ENCODE measurements around the gene OLIG2. TPM values are rescaled to one million over a fixed set of nuclear protein-coding genes. Genes with fewer than 3 reads are reported as not detected.
A peak's percentile ranks its signal among the peaks of the same experiment; 100 is the strongest.

Gene OLIG2
- total RNA-seq, 1 donor from 2014 or later: 2.5 TPM

DNA sequence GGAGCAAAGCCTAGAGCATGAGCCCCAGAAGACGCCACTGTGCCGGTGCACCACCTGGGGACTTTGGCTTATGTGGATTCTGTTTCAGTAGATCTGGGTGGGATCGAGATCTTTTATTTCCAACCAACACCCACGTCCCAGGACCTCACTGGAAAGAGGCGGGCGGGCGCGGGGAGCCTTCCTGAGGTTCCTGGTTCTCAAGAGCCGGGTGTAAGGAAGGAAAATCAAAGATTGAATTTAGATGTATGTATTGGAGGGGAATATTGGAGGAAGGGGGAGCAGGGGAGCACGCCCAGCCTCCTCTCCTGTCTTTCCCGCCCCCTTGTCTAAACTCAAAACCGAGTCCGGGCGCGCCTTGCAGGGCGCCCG, 6.2 kb upstream of the OLIG2 start:
- H3K4me1 ChIP-seq (ENCODE audit: insufficient read depth, low read length): no peaks in the 10 kb centered on the region
- H3K4me3 Mint-ChIP-seq (ENCODE audit: unreplicated experiment): peak overlapping the region; percentile 73
- peaks cover 6% of the 10 kb centered on the region for H3K9me3 Mint-ChIP-seq (ENCODE audit: unreplicated experiment)
- H3K27me3 Mint-ChIP-seq (ENCODE audit: low read depth, unreplicated experiment): peaks cover 62% of the 10 kb centered on the region
- no peak overlapping the region for H3K9ac ChIP-seq (ENCODE audit: low read length)
- no peaks in the 10 kb centered on the region for H3K79me2 ChIP-seq (ENCODE audit: insufficient read depth, low read length)
- H3K4me1 Mint-ChIP-seq (ENCODE audit: low read depth, unreplicated experiment): peaks cover 3% of the 10 kb centered on the region
- no peak overlapping the region for H2AFZ ChIP-seq (ENCODE audit: low read depth, low read length)
- no peak for TF ChIP-seq EZH2 (IDR thresholded peaks at IDR 0.05; ENCODE audit: insufficient read depth, low read length)
- TF ChIP-seq, protein P1, sequence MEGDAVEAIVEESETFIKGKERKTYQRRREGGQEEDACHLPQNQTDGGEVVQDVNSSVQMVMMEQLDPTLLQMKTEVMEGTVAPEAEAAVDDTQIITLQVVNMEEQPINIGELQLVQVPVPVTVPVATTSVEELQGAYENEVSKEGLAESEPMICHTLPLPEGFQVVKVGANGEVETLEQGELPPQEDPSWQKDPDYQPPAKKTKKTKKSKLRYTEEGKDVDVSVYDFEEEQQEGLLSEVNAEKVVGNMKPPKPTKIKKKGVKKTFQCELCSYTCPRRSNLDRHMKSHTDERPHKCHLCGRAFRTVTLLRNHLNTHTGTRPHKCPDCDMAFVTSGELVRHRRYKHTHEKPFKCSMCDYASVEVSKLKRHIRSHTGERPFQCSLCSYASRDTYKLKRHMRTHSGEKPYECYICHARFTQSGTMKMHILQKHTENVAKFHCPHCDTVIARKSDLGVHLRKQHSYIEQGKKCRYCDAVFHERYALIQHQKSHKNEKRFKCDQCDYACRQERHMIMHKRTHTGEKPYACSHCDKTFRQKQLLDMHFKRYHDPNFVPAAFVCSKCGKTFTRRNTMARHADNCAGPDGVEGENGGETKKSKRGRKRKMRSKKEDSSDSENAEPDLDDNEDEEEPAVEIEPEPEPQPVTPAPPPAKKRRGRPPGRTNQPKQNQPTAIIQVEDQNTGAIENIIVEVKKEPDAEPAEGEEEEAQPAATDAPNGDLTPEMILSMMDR (IDR thresholded peaks at IDR 0.05; ENCODE audit: insufficient read depth, low read depth, low read length): no peak
- H3K4me2 ChIP-seq (ENCODE audit: low read length): no peak overlapping the region
- peaks cover 2% of the 10 kb centered on the region for H3K36me3 Mint-ChIP-seq (ENCODE audit: low read depth, unreplicated experiment)
- H4K20me1 ChIP-seq (ENCODE audit: insufficient read depth, low read length): peaks cover 7% of the 10 kb centered on the region
- no peak overlapping the region for H3K4me3 ChIP-seq (ENCODE audit: insufficient read depth, low read depth, low read length)
- peaks cover 82% of the 10 kb centered on the region for H3K27me3 ChIP-seq (ENCODE audit: insufficient read depth, low read length)
- H3K27ac ChIP-seq (ENCODE audit: low read depth, low read length): no peak overlapping the region
- no peak overlapping the region for H3K27ac Mint-ChIP-seq (ENCODE audit: unreplicated experiment)
- FAIRE-seq (no peak), DNase-seq (ENCODE audit: low read depth) (no peak)
- H3K9me3 ChIP-seq (ENCODE audit: insufficient read depth, low read depth, low read length): peaks cover 5% of the 10 kb centered on the region
- no peaks in the 10 kb centered on the region for H3K36me3 ChIP-seq (ENCODE audit: insufficient read depth, low read length)

DNA sequence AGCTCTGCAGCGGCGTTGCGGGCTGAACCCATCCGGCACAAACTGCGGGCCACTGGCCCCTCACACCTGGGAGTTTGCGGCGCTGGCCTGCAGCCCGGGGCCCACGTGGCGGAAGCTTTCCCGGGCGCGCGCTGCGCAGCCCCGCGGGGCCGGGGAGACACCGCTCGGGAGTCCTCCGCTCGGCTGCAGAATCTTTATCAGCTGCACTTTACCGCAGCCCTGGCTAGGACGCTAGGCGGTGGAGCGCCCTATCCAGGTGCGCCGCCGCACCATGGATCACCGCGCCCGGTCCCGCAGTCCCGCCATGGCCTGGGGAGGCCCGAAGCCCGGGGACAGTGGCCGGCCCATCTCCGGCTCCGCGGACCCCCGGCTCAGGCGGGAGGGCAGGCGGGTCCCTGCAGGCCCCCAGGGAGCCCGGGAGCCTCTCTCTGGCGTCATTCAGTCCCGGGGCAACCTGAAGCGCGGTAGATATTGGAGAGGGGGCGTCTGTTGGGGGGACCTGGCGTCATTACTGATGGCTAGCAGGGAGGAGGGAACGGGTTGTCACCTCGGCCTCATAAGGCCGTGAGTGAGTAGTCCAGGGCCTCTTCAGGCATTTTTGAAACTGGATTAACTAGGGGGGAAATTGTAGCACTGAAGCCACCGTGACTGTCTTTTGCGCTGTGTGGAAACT, 5.7 kb upstream of the OLIG2 start:
- Histone ChIP-seq H3K36me3 (ENCODE audit: insufficient read depth, low read length) (no peaks in the 10 kb centered on the region), H3K9me3 (ENCODE audit: insufficient read depth, low read depth, low read length) (peaks cover 7% of the 10 kb centered on the region), H3K4me3 (ENCODE audit: insufficient read depth, low read depth, low read length) (no peak overlapping the region), H3K4me2 (ENCODE audit: low read length) (no peak overlapping the region), H2AFZ (ENCODE audit: low read depth, low read length) (no peak overlapping the region), H3K27ac (ENCODE audit: low read depth, low read length) (no peak overlapping the region), H3K79me2 (ENCODE audit: insufficient read depth, low read length) (no peaks in the 10 kb centered on the region), H4K20me1 (ENCODE audit: insufficient read depth, low read length) (peaks cover 7% of the 10 kb centered on the region), H3K9ac (ENCODE audit: low read length) (no peak overlapping the region), H3K27me3 (ENCODE audit: insufficient read depth, low read length) (peaks cover 84% of the 10 kb centered on the region), H3K4me1 (ENCODE audit: insufficient read depth, low read length) (no peaks in the 10 kb centered on the region)
- Mint-ChIP-seq H3K27me3 (ENCODE audit: low read depth, unreplicated experiment) (peaks cover 65% of the 10 kb centered on the region), H3K36me3 (ENCODE audit: low read depth, unreplicated experiment) (peaks cover 2% of the 10 kb centered on the region), H3K27ac (ENCODE audit: unreplicated experiment) (no peak overlapping the region), H3K4me3 (ENCODE audit: unreplicated experiment) (peak overlapping the region; percentile 60), H3K9me3 (ENCODE audit: unreplicated experiment) (peaks cover 6% of the 10 kb centered on the region), H3K4me1 (ENCODE audit: low read depth, unreplicated experiment) (peaks cover 3% of the 10 kb centered on the region)
- TF ChIP-seq EZH2 (IDR thresholded peaks at IDR 0.05; ENCODE audit: insufficient read depth, low read length): no peak
- TF ChIP-seq, protein P1 (IDR thresholded peaks at IDR 0.05; ENCODE audit: insufficient read depth, low read depth, low read length): no peak
- DNase-seq (ENCODE audit: low read depth): no peak
- FAIRE-seq: no peak

DNA sequence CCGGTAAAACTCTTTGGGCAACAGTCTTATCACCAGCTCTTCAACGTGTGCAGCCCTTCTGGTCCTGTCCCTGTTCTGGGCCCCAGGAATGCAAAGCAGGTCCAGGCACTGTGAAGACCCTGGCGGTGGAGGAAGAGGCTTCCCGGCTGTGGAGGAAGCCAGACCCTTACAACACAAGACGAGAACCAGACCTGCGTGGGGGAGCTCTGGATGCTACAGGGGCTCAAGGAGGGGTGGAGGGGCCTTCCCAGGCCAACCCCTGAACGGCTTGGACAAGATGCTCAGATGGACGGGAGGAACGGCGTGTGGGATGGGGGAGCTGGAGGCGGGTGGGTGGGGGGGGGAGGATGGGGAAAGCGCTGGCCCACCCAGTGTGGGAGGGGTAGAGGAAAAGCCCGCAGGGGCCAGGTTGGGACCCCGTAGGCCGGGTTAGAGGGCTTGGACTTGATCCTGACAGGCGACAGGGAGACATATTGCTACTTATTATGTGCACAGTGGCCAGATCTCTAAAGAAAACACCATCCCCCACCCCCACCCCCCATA, 5.1 kb upstream of the OLIG2 start:
- no peak overlapping the region for H3K9ac ChIP-seq (ENCODE audit: low read length)
- peaks cover 7% of the 10 kb centered on the region for H3K9me3 ChIP-seq (ENCODE audit: insufficient read depth, low read depth, low read length)
- no peak overlapping the region for H3K4me2 ChIP-seq (ENCODE audit: low read length)
- no peak overlapping the region for H3K27ac ChIP-seq (ENCODE audit: low read depth, low read length)
- H3K4me1 Mint-ChIP-seq (ENCODE audit: low read depth, unreplicated experiment): peaks cover 3% of the 10 kb centered on the region
- H3K27ac Mint-ChIP-seq (ENCODE audit: unreplicated experiment): peak overlapping the region; percentile 69
- peaks cover 86% of the 10 kb centered on the region for H3K27me3 ChIP-seq (ENCODE audit: insufficient read depth, low read length)
- TF ChIP-seq, protein P1 (IDR thresholded peaks at IDR 0.05; ENCODE audit: insufficient read depth, low read depth, low read length): no peak
- TF ChIP-seq EZH2 (IDR thresholded peaks at IDR 0.05; ENCODE audit: insufficient read depth, low read length): no peak
- peaks cover 6% of the 10 kb centered on the region for H3K9me3 Mint-ChIP-seq (ENCODE audit: unreplicated experiment)
- no peak overlapping the region for H3K4me3 ChIP-seq (ENCODE audit: insufficient read depth, low read depth, low read length)
- peaks cover 61% of the 10 kb centered on the region for H3K27me3 Mint-ChIP-seq (ENCODE audit: low read depth, unreplicated experiment)
- no peaks in the 10 kb centered on the region for H3K79me2 ChIP-seq (ENCODE audit: insufficient read depth, low read length)
- H4K20me1 ChIP-seq (ENCODE audit: insufficient read depth, low read length): peaks cover 7% of the 10 kb centered on the region
- DNase-seq (ENCODE audit: low read depth) (no peak), FAIRE-seq (no peak)
- no peak overlapping the region for H2AFZ ChIP-seq (ENCODE audit: low read depth, low read length)
- no peaks in the 10 kb centered on the region for H3K36me3 ChIP-seq (ENCODE audit: insufficient read depth, low read length)
- peaks cover 2% of the 10 kb centered on the region for H3K36me3 Mint-ChIP-seq (ENCODE audit: low read depth, unreplicated experiment)
- peak overlapping the region; percentile 60 for H3K4me3 Mint-ChIP-seq (ENCODE audit: unreplicated experiment)
- H3K4me1 ChIP-seq (ENCODE audit: insufficient read depth, low read length): no peaks in the 10 kb centered on the region
